Activated T-helper 1 cell treated with anti-CD3 and anti-CD28 coated beads, Interleukin-2, amount 50 U/mL, for 16 hours (primary cell): ENCODE results near the gene GSKIP.
A peak's percentile ranks its signal among the peaks of the same experiment; 100 is the strongest.

Source experiments
- DNase-seq, 2 donors: peaks; one replicate each; pipeline ENCODE4 v3.0.0-alpha.2; 2020; ENCODE audit warnings: low read depth in 1 of 2, low spot score in 1 of 2

GSKIP gene

DNA sequence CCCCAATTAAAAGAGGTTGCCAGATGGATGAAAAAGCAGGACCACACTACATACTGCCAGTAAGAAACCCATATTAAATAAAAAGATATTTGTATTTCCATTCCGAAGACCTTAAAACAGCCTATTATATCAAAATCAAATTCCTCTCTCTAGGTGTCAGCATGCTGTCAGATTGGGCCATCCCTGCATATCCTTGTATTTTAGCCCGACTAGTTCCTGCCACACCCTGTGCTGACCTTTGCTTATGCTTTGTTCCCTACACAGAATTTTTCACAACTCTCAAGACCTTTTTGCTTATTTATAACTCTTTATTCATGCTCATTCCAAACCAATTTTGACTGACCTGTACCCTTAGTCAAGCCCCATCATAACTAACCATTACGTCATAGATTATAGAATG lies 12.8 kb downstream of the GSKIP start:
- DNase-seq = no peak

GRCh38 chr14:96380735-96381134 lies 17.4 kb downstream of the GSKIP start:
- DNase-seq = no peak

DNA sequence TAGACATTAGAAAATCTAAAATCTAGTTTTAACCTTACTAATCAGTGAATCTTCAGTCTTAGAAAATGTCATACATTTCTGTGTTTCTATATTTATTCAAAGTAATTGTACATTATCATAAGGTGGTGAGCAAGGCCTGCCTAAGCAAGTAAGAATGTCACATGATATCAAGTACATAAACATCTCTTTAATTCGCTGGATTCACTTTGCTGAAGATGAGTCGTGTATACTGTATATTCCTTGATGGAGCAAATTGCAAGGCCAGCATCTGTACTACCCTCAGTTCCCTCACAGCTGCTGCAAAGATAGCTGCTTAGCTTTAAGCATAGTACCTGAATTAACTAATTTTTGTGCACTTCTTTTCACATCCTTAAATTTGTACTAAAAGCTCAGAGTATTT lies 20.1 kb downstream of the GSKIP start:
- no peak for DNase-seq

- DNase-seq = no peak
Observed at GRCh38 chr14:96384053-96384452, 20.7 kb downstream of the GSKIP start.

- DNase-seq = no peak
Observed at GRCh38 chr14:96384740-96385139, 21.4 kb downstream of the GSKIP start.

GRCh38 chr14:96385385-96385784 lies 22.1 kb downstream of the GSKIP start:
- DNase-seq = no peak

DNA sequence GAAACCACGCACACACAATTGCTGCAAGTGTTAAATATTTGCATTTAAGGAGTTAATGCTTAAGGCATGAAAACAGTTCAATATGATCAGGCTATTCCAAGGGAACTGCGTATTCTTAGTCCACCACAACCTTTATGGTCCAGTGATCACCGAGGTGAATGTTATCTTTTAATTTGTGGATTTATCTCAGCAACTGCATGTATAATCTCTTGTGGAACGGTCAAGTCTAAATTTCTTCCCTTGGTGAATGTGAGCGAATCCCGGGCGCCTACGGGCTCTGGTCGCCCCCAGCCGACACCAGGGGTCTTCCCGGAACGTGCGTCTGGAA lies 27.6 kb downstream of the GSKIP start:
- DNase-seq = no peak

GRCh38 chr14:96391293-96392118 lies 28.2 kb downstream of the GSKIP start:
- peak; percentile 99 to 100 for DNase-seq

DNA sequence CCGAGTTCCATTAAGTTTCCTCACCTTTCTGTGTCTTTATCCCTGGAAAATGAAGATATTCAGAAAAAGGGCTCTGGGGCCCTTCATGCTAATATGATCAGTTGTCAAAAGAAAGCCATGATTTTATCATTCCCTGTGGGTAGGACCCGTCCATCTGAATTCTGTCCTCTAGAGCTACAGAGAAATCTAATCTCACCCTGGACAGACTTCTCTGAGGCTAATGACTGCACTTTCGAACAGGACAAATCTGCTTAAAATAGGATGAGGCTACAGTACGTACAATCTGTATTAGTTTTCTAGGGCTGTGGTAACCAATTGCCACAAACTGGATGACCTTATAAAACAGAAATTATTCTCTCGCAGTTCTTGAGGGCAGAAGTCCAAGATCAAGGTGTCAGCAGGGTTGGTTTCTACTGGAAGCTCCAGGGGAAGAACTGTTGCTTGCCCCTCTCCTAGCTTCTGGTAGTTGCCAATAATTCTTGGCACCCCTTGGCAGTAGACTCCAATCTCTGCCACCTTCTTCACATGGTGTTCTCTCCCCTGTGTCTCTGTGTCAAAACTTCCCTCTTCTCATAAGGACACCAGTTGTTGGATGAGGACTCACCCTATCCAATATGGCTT lies 29.9 kb downstream of the GSKIP start:
- no peak for DNase-seq

- DNase-seq = no peak
Observed at GRCh38 chr14:96394047-96394815, 30.9 kb downstream of the GSKIP start.

DNA sequence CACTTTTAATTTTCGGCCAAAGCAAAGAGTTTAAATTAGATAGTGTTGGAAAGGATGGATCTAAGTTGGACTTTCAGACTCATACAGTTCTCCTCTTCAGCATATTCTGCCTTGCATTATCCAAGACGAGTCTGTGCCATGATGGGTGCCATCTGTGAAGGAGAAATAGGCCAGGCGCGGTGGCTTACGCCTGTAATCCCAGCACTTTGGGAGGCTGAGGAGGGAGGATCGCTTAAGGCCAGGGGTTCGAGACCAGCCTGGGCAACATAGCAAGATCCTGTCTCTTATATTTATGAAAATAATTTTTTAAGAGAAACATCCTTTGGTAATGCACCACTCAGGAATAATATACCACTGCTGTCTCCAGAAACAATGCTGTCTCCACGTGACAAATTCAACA lies 35.1 kb downstream of the GSKIP start:
- DNase-seq = no peak

GRCh38 chr14:96398921-96399320 lies 35.6 kb downstream of the GSKIP start:
- DNase-seq = no peak

- DNase-seq = no peak
Observed at GRCh38 chr14:96399405-96399804, 36.1 kb downstream of the GSKIP start.

DNA sequence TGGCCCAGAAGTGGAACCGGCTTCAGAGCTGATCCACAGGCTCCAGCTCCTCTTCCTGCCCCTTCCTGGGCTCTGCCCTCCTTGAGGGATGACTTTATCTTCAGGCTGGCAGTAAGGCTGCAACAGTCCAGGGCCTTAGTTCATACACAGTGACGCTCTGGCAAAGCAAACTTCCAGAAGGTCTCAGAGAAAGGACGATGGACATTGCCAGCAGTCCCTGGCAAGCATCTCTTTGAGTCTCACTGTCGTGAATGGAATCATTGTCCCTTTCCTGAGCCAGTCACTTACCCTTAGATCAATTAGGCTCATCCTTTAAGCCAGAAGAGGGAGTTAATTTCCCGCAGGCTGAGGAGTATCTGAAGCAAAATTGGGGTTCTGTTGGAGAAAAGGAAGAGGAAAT lies 37.2 kb downstream of the GSKIP start:
- no peak for DNase-seq

DNA sequence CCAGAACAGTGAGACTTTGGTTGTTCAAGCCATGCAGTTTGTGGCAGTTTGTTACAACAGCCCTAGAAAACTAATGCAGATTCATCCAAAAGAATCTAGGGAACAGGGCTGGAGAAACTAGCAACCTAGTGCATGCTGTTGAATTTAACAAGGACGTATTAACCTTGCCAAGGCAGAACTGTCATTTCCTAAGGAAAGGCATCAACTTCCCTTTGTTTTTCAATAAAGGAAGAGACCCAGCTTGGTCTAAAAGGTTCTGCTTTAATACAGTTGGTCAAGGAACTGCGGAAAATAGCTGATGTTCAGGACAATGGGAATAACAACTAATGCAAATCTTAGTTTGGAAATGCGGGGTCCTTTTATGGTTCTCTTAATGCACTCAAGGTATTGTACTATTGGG lies 40.1 kb downstream of the GSKIP start:
- no peak for DNase-seq

DNA sequence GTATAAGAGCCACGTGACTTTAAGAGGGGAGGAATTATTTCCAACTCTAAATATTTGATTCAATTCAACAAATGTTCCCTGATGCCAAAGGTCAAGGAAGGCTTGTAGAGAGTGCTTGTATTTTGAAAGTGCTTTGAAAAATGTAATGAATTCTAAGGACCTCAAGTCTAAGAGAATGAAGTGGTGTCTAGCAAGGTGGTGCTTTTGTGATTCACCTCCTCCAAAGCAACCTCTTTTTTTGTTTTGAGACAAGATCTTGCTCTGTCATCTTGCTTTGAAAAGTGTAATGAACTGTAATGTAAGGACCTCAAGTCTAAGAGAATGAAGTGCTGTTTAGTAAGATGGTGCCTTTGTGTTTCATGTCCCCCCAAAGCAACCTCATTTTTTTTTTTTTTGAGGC lies 42.4 kb downstream of the GSKIP start:
- DNase-seq = no peak

DNA sequence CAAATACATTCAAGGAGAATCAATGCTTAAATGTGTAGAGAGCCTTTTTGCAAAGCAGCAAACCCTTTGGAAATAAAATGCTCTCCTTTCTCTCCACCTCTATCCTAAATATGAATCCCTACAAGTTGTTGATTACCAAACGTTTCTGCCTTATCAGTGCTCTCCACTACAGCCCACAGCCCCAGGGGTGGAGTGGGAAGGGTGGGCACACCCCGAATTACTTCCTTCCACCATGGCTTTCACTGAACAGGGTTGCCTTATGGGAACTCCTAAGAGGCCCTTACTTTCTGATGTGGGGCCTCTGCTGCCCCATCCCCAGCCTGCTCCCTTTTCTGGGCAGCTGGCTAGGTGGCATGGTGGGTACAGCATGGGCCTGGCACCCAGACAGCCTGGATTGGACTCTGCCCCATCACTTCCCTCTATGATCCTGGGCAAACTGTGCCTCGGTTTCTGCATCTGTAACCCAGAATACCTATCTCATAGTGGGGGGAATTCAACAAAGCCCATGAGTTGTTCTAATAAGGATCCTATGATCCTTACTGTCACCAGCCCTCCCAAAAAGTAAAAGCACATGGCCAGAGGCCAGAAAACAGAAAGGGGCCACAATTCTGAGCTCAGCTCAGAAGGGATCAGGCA lies 44.7 kb downstream of the GSKIP start:
- DNase-seq = no peak

GRCh38 chr14:96408608-96409007 lies 45.3 kb downstream of the GSKIP start:
- no peak for DNase-seq

GRCh38 chr14:96409701-96410100 lies 46.4 kb downstream of the GSKIP start:
- no peak for DNase-seq

DNA sequence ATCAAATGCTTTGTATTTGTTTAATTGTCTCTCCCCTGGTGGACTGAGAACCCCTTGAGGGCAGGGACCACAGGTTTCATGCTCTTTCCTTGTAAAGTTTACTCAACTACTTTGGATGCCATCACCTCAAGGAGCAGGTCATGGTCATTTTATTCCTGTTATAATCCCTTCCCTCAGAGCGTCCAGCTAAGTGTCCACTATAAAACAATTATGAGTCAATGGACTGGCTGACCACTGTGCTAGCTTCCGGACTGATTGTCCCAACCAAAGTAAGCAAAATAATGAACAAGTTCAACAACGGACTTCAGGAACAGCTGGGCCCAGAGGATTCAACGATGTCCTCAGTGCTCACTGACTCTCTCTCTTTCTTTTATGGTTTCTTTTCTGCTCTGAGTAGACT lies 46.8 kb downstream of the GSKIP start:
- no peak for DNase-seq

- no peak for DNase-seq
Observed at GRCh38 chr14:96413526-96413925, 50.2 kb downstream of the GSKIP start.

- no peak for DNase-seq
Observed at GRCh38 chr14:96415559-96415958, 52.2 kb downstream of the GSKIP start.
